Kidney (tissue), 14 donors: ENCODE data around the gene PRAME. TPM values are rescaled to one million over a fixed set of nuclear protein-coding genes. Genes with fewer than 3 reads are reported as not detected.

Experiments
- DNase-seq, 5 donors: peaks; one replicate each; pipeline ENCODE4 v3.0.0-alpha.2; 2013 to 2020
- FAIRE-seq: peaks from 2 replicates; lab custom pipeline; 2012; peaks lifted over from hg19 to GRCh38; lab: Jason Lieb, UNC
- H3K27ac ChIP-seq, 2 donors: one replicate each; pipeline ENCODE4 v1.7.0; 2013; ENCODE audit warnings: low read depth in 2 of 2, low read length in 2 of 2, inconsistent platforms in 1 of 2
- H3K27me3 ChIP-seq: one replicate; pipeline ENCODE4 v1.7.1; 2013; ENCODE audit warnings: low read length, inconsistent platforms; ENCODE audit not compliant: control insufficient read depth, insufficient read depth
- H3K36me3 ChIP-seq, 3 donors: one replicate each; pipeline versions ENCODE4 v1.7.0 to v1.7.1; 2013; ENCODE audit warnings: low read length in 3 of 3, control low read depth in 1 of 3, inconsistent platforms in 1 of 3; ENCODE audit not compliant: insufficient read depth in 3 of 3, control insufficient read depth in 2 of 3
- H3K4me1 ChIP-seq, 3 donors: one replicate each; pipeline versions ENCODE4 v1.7.0 to v1.7.1; 2013; ENCODE audit warnings: low read length in 3 of 3, inconsistent platforms in 1 of 3, low read depth in 1 of 3; ENCODE audit not compliant: control insufficient read depth in 2 of 3, insufficient read depth in 2 of 3
- H3K4me3 ChIP-seq, 3 donors: one replicate each; pipeline versions ENCODE4 v1.7.0 to v1.8.1; 2013; ENCODE audit warnings: low read length in 3 of 3, control low read depth in 1 of 3, inconsistent platforms in 1 of 3
- H3K9ac ChIP-seq, 3 donors: one replicate each; pipeline versions ENCODE4 v1.7.0 to v1.7.1; 2013; ENCODE audit warnings: low read length in 3 of 3, control low read depth in 1 of 3, inconsistent platforms in 1 of 3
- H3K9me3 ChIP-seq, 3 donors: one replicate each; pipeline versions ENCODE4 v1.7.0 to v1.7.1; 2013; ENCODE audit warnings: low read length in 3 of 3, control low read depth in 1 of 3, inconsistent platforms in 1 of 3; ENCODE audit not compliant: control insufficient read depth in 2 of 3, insufficient read depth in 1 of 3
- intact Hi-C: fragments of 100-400 bp; cut with DNase I; formaldehyde crosslinking; loops from one replicate; pipeline ENCODE4 v1.11.1; 2022
- polyA plus RNA-seq: library from polyadenylated mRNA; stranded (reverse); fragments of 350-450 nt; fragmentation: Illumina TruSeq; extraction: RNeasy Lipid Tissue Mini Kit (QIAGEN cat#74804); gene quantifications from one replicate; pipeline ENCODE4 v1.2.3, GENCODE V29; 2014; ENCODE audit warnings: low read depth, low replicate concordance; ENCODE audit not compliant: insufficient read depth
- total RNA-seq: library from RNA; stranded (reverse); fragmentation: NEBNext Ultra II Directional; extraction: Animal tissue kit (Norgen Biotek cat#: 25700); gene quantifications from one replicate; pipeline ENCODE4 v1.2.1, GENCODE V29; 2021
- TF ChIP-seq, protein P1 (sequence below): IDR thresholded peaks from 3 replicates; pipeline ENCODE4 v1.5.1; 2012; ENCODE audit warnings: mild to moderate bottlenecking, moderate library complexity, borderline replicate concordance; ENCODE audit not compliant: insufficient read depth; ENCODE audit errors: extremely low read depth
- donor health status: control.
- donor health status: control.
- donor health status: control.
- donor health status: control.
- donor health status: control.
- donor health status: DM: yes; HTN: yes; CAD: no.
- donor health status: Normal renal cell carcinoma (clear cell type).

PRAME gene
- total and polyA plus RNA-seq, 2 donors from 2014 or later, result 1.7 to 4.0 TPM

GRCh38 chr22:22573047-22573889 lies 14.2 kb upstream of the PRAME start:
- Histone ChIP-seq H3K4me3 (no peak overlapping the region), H3K27ac (no peak overlapping the region), H3K36me3 (no peaks in the 10 kb centered on the region), H3K9ac (no peak overlapping the region), H3K4me1 (no peaks in the 10 kb centered on the region), H3K9me3 (no peaks in the 10 kb centered on the region), H3K27me3 (no peaks in the 10 kb centered on the region)
- intact Hi-C loops, result no loop called here
- no peak for DNase-seq
- TF ChIP-seq, protein P1, sequence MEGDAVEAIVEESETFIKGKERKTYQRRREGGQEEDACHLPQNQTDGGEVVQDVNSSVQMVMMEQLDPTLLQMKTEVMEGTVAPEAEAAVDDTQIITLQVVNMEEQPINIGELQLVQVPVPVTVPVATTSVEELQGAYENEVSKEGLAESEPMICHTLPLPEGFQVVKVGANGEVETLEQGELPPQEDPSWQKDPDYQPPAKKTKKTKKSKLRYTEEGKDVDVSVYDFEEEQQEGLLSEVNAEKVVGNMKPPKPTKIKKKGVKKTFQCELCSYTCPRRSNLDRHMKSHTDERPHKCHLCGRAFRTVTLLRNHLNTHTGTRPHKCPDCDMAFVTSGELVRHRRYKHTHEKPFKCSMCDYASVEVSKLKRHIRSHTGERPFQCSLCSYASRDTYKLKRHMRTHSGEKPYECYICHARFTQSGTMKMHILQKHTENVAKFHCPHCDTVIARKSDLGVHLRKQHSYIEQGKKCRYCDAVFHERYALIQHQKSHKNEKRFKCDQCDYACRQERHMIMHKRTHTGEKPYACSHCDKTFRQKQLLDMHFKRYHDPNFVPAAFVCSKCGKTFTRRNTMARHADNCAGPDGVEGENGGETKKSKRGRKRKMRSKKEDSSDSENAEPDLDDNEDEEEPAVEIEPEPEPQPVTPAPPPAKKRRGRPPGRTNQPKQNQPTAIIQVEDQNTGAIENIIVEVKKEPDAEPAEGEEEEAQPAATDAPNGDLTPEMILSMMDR, result no peak
- no peak for FAIRE-seq

GRCh38 chr22:22571862-22572261 lies 12.8 kb upstream of the PRAME start:
- no peaks in the 10 kb centered on the region for H3K27me3 ChIP-seq
- DNase-seq, result no peak
- no peak for FAIRE-seq
- TF ChIP-seq, protein P1, result no peak
- H3K27ac ChIP-seq, result no peak overlapping the region
- no peaks in the 10 kb centered on the region for H3K4me1 ChIP-seq
- H3K9ac ChIP-seq, result no peak overlapping the region
- H3K36me3 ChIP-seq, result no peaks in the 10 kb centered on the region
- no peaks in the 10 kb centered on the region for H3K9me3 ChIP-seq
- intact Hi-C loops, result no loop called here
- no peak overlapping the region for H3K4me3 ChIP-seq

DNA sequence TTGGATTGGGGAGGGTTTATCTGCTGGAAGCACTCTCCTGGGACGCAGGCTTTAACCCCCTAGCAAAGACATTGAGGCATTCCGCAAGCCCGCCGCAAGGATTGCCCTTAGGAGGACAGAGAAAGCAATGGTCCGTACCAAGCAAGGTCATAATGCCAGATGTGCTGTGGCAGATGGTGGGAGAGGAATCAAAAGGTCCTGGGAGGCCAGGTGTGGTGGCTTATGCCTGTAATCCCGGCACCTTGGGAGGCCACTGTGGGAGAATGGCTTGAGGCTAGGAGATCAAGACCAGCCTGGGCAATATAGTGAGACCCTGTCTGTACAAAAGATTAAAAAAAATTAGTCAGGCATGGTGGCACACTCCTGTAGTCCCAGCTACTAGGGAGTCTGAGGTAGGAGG lies 12.4 kb upstream of the PRAME start:
- DNase-seq (no peak), FAIRE-seq (no peak)
- H3K4me3 ChIP-seq, result no peak overlapping the region
- H3K4me1 ChIP-seq, result no peaks in the 10 kb centered on the region
- H3K9me3 ChIP-seq, result no peaks in the 10 kb centered on the region
- intact Hi-C loops, result no loop called here
- H3K9ac ChIP-seq, result no peak overlapping the region
- H3K27me3 ChIP-seq, result no peaks in the 10 kb centered on the region
- H3K27ac ChIP-seq, result no peak overlapping the region
- TF ChIP-seq, protein P1, result no peak
- H3K36me3 ChIP-seq, result no peaks in the 10 kb centered on the region
